Measurements from ENCODE around the gene RASL11A. TPM values are rescaled to one million over a fixed set of nuclear protein-coding genes. Genes with fewer than 3 reads are reported as not detected.

Gene RASL11A
- total RNA-seq, 1 experiment from 2014 or later, result 2.7 TPM

- no peaks in the 10 kb centered on the region for H3K79me2 ChIP-seq (ENCODE audit: insufficient read depth, low read length)
- H4K5ac ChIP-seq (ENCODE audit: insufficient read length, low read depth, low read length), result no peak overlapping the region
- H3K4me2 ChIP-seq (ENCODE audit: insufficient read depth, insufficient read length, low read length), result no peak overlapping the region
- Mint-ChIP-seq H3K27me3 (ENCODE audit: low read depth) (peaks cover 2% of the 10 kb centered on the region), H3K4me3 (no peak overlapping the region), H3K4me1 (peaks cover 0 to 3% of the 10 kb centered on the region in 2 experiments; a peak in 1 of 4 replicates), H3K9me3 (peaks cover 0 to 3% of the 10 kb centered on the region in 2 experiments; a peak in 1 of 5 replicates), H3K36me3 (ENCODE audit: insufficient read depth in 1 of 3, low read depth in 3 of 3) (no peaks in the 10 kb centered on the region), H3K27ac (no peak overlapping the region)
- H3K18ac ChIP-seq (ENCODE audit: insufficient read length, low read depth, low read length), result no peak overlapping the region
- H2AFZ ChIP-seq (ENCODE audit: low read length), result no peak overlapping the region
- no peak overlapping the region for H3K4ac ChIP-seq (ENCODE audit: low read depth, low read length)
- H3K9ac ChIP-seq (ENCODE audit: extremely low read depth, insufficient read length, low read length), result no peak overlapping the region
- no peak overlapping the region for H2BK5ac ChIP-seq (ENCODE audit: insufficient read length, low read length)
- H2BK12ac ChIP-seq (ENCODE audit: insufficient read length, low read depth, low read length), result no peak overlapping the region
- no peak overlapping the region for H4K91ac ChIP-seq (ENCODE audit: insufficient read length, low read depth, low read length)
- H3K56ac ChIP-seq (ENCODE audit: insufficient read length, low read depth, low read length), result no peak overlapping the region
- no peaks in the 10 kb centered on the region for H3K27me3 ChIP-seq (ENCODE audit: insufficient read depth, low read length)
- no peaks in the 10 kb centered on the region for H4K20me1 ChIP-seq (ENCODE audit: control insufficient read depth, insufficient read depth, insufficient read length)
- no peak overlapping the region for H3K27ac ChIP-seq (ENCODE audit: insufficient read length, low read depth, low read length)
- no peaks in the 10 kb centered on the region for H3K79me1 ChIP-seq (ENCODE audit: insufficient read depth, low read depth, low read length, poor library complexity, severe bottlenecking)
- no peak overlapping the region for H3K14ac ChIP-seq (ENCODE audit: insufficient read depth, low read length)
- no peak overlapping the region for H2BK120ac ChIP-seq (ENCODE audit: low read depth, low read length, poor library complexity, severe bottlenecking)
- no peak overlapping the region for H3T11ph ChIP-seq (ENCODE audit: low read length)
- no peaks in the 10 kb centered on the region for H3K9me3 ChIP-seq (ENCODE audit: control insufficient read depth, low read depth, low read length)
- H3K23ac ChIP-seq (ENCODE audit: insufficient read length, low read depth, low read length), result no peak overlapping the region
- H2AK5ac ChIP-seq (ENCODE audit: insufficient read length, low read length), result no peak overlapping the region
- no peak overlapping the region for H2BK15ac ChIP-seq (ENCODE audit: low read depth, low read length)
- no peaks in the 10 kb centered on the region for H3K4me1 ChIP-seq (ENCODE audit: insufficient read depth, low read length)
- no peak overlapping the region for H2BK20ac ChIP-seq (ENCODE audit: low read depth, low read length, poor library complexity, severe bottlenecking)
- TF ChIP-seq CTCF (conservative IDR thresholded peaks at IDR 0.05), result no peak
- WGBS (ENCODE audit: extremely low coverage, insufficient read length, low lambda C conversion rate), result no CpG with 5 or more reads among the region's 4 CpGs
- DNase-seq, result no peak
- H3K23me2 ChIP-seq (ENCODE audit: insufficient read length, low read depth, low read length, poor library complexity, severe bottlenecking), result no peaks in the 10 kb centered on the region
- no peak overlapping the region for H4K8ac ChIP-seq (replicated peaks; ENCODE audit: insufficient read length, low read depth, low read length)
Measured at GRCh38 chr13:27293873-27294515, 23.4 kb downstream of the RASL11A start.

Measured in H9 (cell line).